GM12878 (cell line): ENCODE data around the gene EZH2. TPM values are rescaled to one million over a fixed set of nuclear protein-coding genes. Genes with fewer than 3 reads are reported as not detected.

Experiments
- ATAC-seq: fragments of 200-7000 bp; cut with Tn5 transposase; 3 replicates; pipeline ENCODE4 v1.9.1; 2020; ENCODE audit warnings: mild to moderate bottlenecking, moderate library complexity
- BruUV-seq: library from RNA; stranded (reverse); fragments of 400-500 nt; replicated peaks from 2 replicates; lab custom pipeline; 2021; lab: Mats Ljungman, UMichigan
- CTCF ChIA-PET: fragments of 300-600 bp; sonication (Branson Sonifier 250); formaldehyde crosslinking; extraction: SDS; loops from one replicate; lab custom pipeline; 2021; ENCODE audit warnings: inconsistent platforms; lab: Yijun Ruan, JAX
- POLR2A ChIA-PET: fragments of 350-600 bp; formaldehyde crosslinking; extraction: SDS; loops from one replicate; lab custom pipeline; 2021; ENCODE audit warnings: inconsistent platforms; lab: Charles Lee
- RAD21 ChIA-PET: fragments of 300-600 bp; sonication (Branson Sonifier 250); formaldehyde crosslinking; loops from one replicate; lab custom pipeline; 2023; ENCODE audit warnings: antibody characterized with exemption; ENCODE audit not compliant: unreplicated experiment; lab: Charles Lee
- SMC1A ChIA-PET: fragments of 300-600 bp; sonication (Branson Sonifier 250); formaldehyde crosslinking; loops from one replicate; lab custom pipeline; 2023; ENCODE audit not compliant: unreplicated experiment, uncharacterized antibody; lab: Charles Lee
- DNase-seq: peaks from one replicate; pipeline ENCODE4 v3.0.0-alpha.2; 2011; ENCODE audit warnings: low read depth, low spot score
- FAIRE-seq: peaks from 3 replicates; lab custom pipeline; 2011; peaks lifted over from hg19 to GRCh38; lab: Jason Lieb, UNC
- H2AFZ ChIP-seq: 2 replicates; pipeline ENCODE4 v1.6.0; 2011; ENCODE audit warnings: low read depth, low read length, control low read depth; ENCODE audit not compliant: control insufficient read depth
- H3K27ac ChIP-seq: 2 replicates; pipeline ENCODE4 v1.5.1; 2011; ENCODE audit warnings: control low read depth; ENCODE audit not compliant: control insufficient read depth, insufficient read depth
- H3K27me3 ChIP-seq, 2 experiments: replicated peaks in 1 of 2; 2 replicates each; pipeline versions ENCODE4 v1.6.0 to v1.6.1; 2011; ENCODE audit warnings: low read length in 1 of 2; ENCODE audit not compliant: control insufficient read depth in 2 of 2, insufficient read depth in 2 of 2
- H3K36me3 ChIP-seq, 2 experiments: 2 replicates each; pipeline ENCODE4 v1.5.1; 2011; ENCODE audit warnings: low read length in 1 of 2; ENCODE audit not compliant: control insufficient read depth in 2 of 2, insufficient read depth in 2 of 2
- H3K4me1 ChIP-seq: 2 replicates; pipeline ENCODE4 v1.6.1; 2011; ENCODE audit warnings: mild to moderate bottlenecking, low read length, moderate library complexity, mixed read lengths; ENCODE audit not compliant: control insufficient read depth, insufficient read depth
- H3K4me2 ChIP-seq: 2 replicates; pipeline ENCODE4 v1.6.0; 2011; ENCODE audit warnings: control low read depth; ENCODE audit not compliant: control insufficient read depth, insufficient read depth
- H3K4me3 ChIP-seq: fragments of 200-600 bp; sonication (generic); 2 replicates; pipeline ENCODE4 v1.5.1; 2016
- H3K79me2 ChIP-seq: 2 replicates; pipeline ENCODE4 v1.6.0; 2011; ENCODE audit warnings: low read length; ENCODE audit not compliant: control insufficient read depth, insufficient read depth
- H3K9ac ChIP-seq: 2 replicates; pipeline ENCODE4 v1.8.0; 2011; ENCODE audit warnings: low read length, control low read depth, mixed read lengths; ENCODE audit not compliant: control insufficient read depth, insufficient read depth
- H3K9me3 ChIP-seq: replicated peaks from 3 replicates; pipeline ENCODE4 v1.5.1; 2011; ENCODE audit warnings: mild to moderate bottlenecking, low read length; ENCODE audit not compliant: control insufficient read depth, insufficient read depth
- H4K20me1 ChIP-seq: 2 replicates; pipeline ENCODE4 v1.6.0; 2011; ENCODE audit not compliant: control insufficient read depth, insufficient read depth
- CBFB ChIP-seq: IDR thresholded peaks from 2 replicates; pipeline ENCODE4 v1.6.1; 2016; ENCODE audit warnings: antibody characterized with exemption, low read depth
- E2F8 ChIP-seq: fragments of 450-650 bp; IDR thresholded peaks from 2 replicates; pipeline ENCODE4 v1.6.1; 2018; ENCODE audit warnings: mild to moderate bottlenecking, low read depth, moderate library complexity; ENCODE audit not compliant: partially characterized antibody
- IKZF1 ChIP-seq: fragments of 450-650 bp; conservative IDR thresholded peaks from 2 replicates; pipeline ENCODE4 v1.6.1; 2017; ENCODE audit warnings: antibody characterized with exemption, mild to moderate bottlenecking
- PAX8 ChIP-seq: fragments of 450-650 bp; IDR thresholded peaks from 2 replicates; pipeline ENCODE4 v1.6.1; 2017; ENCODE audit warnings: mild to moderate bottlenecking, moderate library complexity
- SIX5 ChIP-seq: IDR thresholded peaks from 2 replicates; pipeline ENCODE4 v1.6.1; 2011; ENCODE audit warnings: mild to moderate bottlenecking, low read depth, low read length, moderate library complexity; ENCODE audit not compliant: severe bottlenecking
- SPI1 ChIP-seq: IDR thresholded peaks from 2 replicates; pipeline ENCODE4 v1.6.1; 2011; ENCODE audit warnings: low read depth, mild to moderate bottlenecking, low read length, moderate library complexity, borderline replicate concordance; ENCODE audit not compliant: insufficient read depth
- STAT3 ChIP-seq: IDR thresholded peaks from 2 replicates; pipeline ENCODE4 v1.6.1; 2011; ENCODE audit warnings: low read depth, low read length, improper control_type of control experiment
- TARDBP ChIP-seq: IDR thresholded peaks from 2 replicates; pipeline ENCODE4 v1.6.1; 2016; ENCODE audit warnings: borderline replicate concordance
- ZNF24 ChIP-seq: fragments of 450-650 bp; IDR thresholded peaks from 2 replicates; pipeline ENCODE4 v1.6.1; 2017; ENCODE audit warnings: antibody characterized with exemption, mild to moderate bottlenecking
- WGBS: methylation state at CpG from one replicate; pipeline ENCODE4 v1.1.6; 2016; ENCODE audit warnings: low lambda C conversion rate; ENCODE audit not compliant: insufficient replicate concordance, insufficient coverage; ENCODE audit errors: missing lambda C conversion rate; 5-methylcytosine and 5-hydroxymethylcytosine counted together
- in situ Hi-C: fragments of 300-500 bp; cut with MboI; formaldehyde crosslinking; loops from 9 replicates; pipeline ENCODE4 v1.14.3; 2018; ENCODE audit warnings: mixed read lengths
- intact Hi-C: fragments of 100-400 bp; cut with micrococcal nuclease; formaldehyde crosslinking; loops from one replicate; pipeline ENCODE4 v1.14.2; 2022; ENCODE audit not compliant: unreplicated experiment
- polyA plus RNA-seq, 11 experiments: library from polyadenylated mRNA; depleted of rRNA in 4 of 11; unstranded in 6 of 11; stranded (reverse) in 5 of 11; fragments of >200 nt; fragmentation: Nextera tagmentation in 4 of 11; fragmentation: Illumina TruSeq in 1 of 11; extraction: Ambion mirVana in 4 of 11; extraction: Trizol in 1 of 11; gene quantifications; 1 replicate in 1 of 11; 2 replicates in 10 of 11; pipeline versions ENCODE4 v1.2.1 to v1.2.3, GENCODE V29; 2011 to 2016; ENCODE audit warnings: inconsistent platforms in 2 of 11, missing spikeins in 2 of 11, low read depth in 1 of 11
- total RNA-seq, 4 experiments: library from RNA; depleted of rRNA in 3 of 4; stranded (reverse); fragments of >200 nt in 3 of 4; fragmentation: Illumina TruSeq in 1 of 4; extraction: Trizol in 1 of 4; gene quantifications; 2 replicates each; pipeline versions ENCODE4 v1.2.1 to v1.2.3, GENCODE V29; 2013 to 2021
- TF ChIP-seq, protein P1 (sequence below): IDR thresholded peaks from 2 replicates; pipeline ENCODE4 v1.6.1; 2012; ENCODE audit warnings: low read depth, low read length, improper control_type of control experiment
- TF ChIP-seq, protein P2 (sequence below): fragments of 450-650 bp; IDR thresholded peaks from 2 replicates; pipeline ENCODE4 v1.6.1; 2017; ENCODE audit warnings: mild to moderate bottlenecking

EZH2 gene
- total and polyA plus RNA-seq, 10 of the 15 experiments (the other 5 are each of a cell fraction or from before 2014, with no cell fraction given) = 19.4 to 69.6 (median 40.8) TPM

GRCh38 chr7:148912151-148912550 lies 28.1 kb upstream of the EZH2 start:
- ATAC-seq (no peak), FAIRE-seq (no peak)

GRCh38 chr7:148911626-148912025 lies 27.5 kb upstream of the EZH2 start:
- in situ Hi-C loops = no loop called here
- BruUV-seq = no TSS peak
- DNase-seq = no peak
- Histone ChIP-seq H3K36me3 (no peaks in the 10 kb centered on the region), H3K9me3 (no peaks in the 10 kb centered on the region), H3K27ac (no peak overlapping the region), H3K4me1 (peaks cover 35% of the 10 kb centered on the region), H3K27me3 (peaks cover 3% of the 10 kb centered on the region in 2 experiments; a peak in 3 of 4 replicates), H3K79me2 (no peaks in the 10 kb centered on the region), H3K9ac (no peak overlapping the region), H4K20me1 (no peaks in the 10 kb centered on the region; the same call in 1 of the 2 replicates), H2AFZ (no peak overlapping the region), H3K4me3 (no peak overlapping the region), H3K4me2 (no peak overlapping the region)
- SMC1A ChIA-PET = interaction anchor here (0.6 to 1.6 kb wide), 4 partner anchors 9 to 259 kb away, joined by 3 to 7 read pairs (median 3); no protein-coding TSS in a partner anchor
- POLR2A ChIA-PET = interaction anchor here (1.1 kb wide), 1 partner anchor 30 kb away, joined by 3 read pairs; no protein-coding TSS in a partner anchor
- ATAC-seq = no peak
- CTCF ChIA-PET = no interaction called here
- WGBS = 100% methylated on average over 1 of the region's 1 CpG
- no peak for FAIRE-seq
- RAD21 ChIA-PET = interaction anchor here (0.7 to 0.8 kb wide), 2 partner anchors 30 to 214 kb away, joined by 3 read pairs; no protein-coding TSS in a partner anchor
- intact Hi-C loops = no loop called here
- TF ChIP-seq ZNF24 (no peak), E2F8 (no peak), IKZF1 (no peak), STAT3 (no peak), SIX5 (no peak), CBFB (no peak)
- TF ChIP-seq, protein P1, sequence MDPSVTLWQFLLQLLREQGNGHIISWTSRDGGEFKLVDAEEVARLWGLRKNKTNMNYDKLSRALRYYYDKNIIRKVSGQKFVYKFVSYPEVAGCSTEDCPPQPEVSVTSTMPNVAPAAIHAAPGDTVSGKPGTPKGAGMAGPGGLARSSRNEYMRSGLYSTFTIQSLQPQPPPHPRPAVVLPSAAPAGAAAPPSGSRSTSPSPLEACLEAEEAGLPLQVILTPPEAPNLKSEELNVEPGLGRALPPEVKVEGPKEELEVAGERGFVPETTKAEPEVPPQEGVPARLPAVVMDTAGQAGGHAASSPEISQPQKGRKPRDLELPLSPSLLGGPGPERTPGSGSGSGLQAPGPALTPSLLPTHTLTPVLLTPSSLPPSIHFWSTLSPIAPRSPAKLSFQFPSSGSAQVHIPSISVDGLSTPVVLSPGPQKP = no peak

More at GRCh38 chr7:148912151-148912550, 28.1 kb upstream of the EZH2 start:
- intact Hi-C loops = no loop called here
- H3K27me3 ChIP-seq = peaks cover 1 to 3% of the 10 kb centered on the region in 2 experiments; a peak in 3 of 4 replicates
- H3K9me3 ChIP-seq = no peaks in the 10 kb centered on the region
- H3K9ac ChIP-seq = no peak overlapping the region
- ChIA-PET POLR2A (no interaction called here), CTCF (interaction anchor here (0.6 to 0.7 kb wide), 2 partner anchors 205 to 208 kb away, joined by 3 to 4 read pairs; no protein-coding TSS in a partner anchor), RAD21 (interaction anchor here (0.8 kb wide), 1 partner anchor 29 kb away, joined by 3 read pairs; no protein-coding TSS in a partner anchor), SMC1A (interaction anchor here (0.6 to 1.6 kb wide), 4 partner anchors 8 to 259 kb away, joined by 3 to 7 read pairs (median 3); no protein-coding TSS in a partner anchor)
- no peak overlapping the region for H3K4me2 ChIP-seq
- no peaks in the 10 kb centered on the region for H3K79me2 ChIP-seq
- H3K4me1 ChIP-seq = peaks cover 35% of the 10 kb centered on the region
- H3K27ac ChIP-seq = no peak overlapping the region
- TF ChIP-seq, protein P2, sequence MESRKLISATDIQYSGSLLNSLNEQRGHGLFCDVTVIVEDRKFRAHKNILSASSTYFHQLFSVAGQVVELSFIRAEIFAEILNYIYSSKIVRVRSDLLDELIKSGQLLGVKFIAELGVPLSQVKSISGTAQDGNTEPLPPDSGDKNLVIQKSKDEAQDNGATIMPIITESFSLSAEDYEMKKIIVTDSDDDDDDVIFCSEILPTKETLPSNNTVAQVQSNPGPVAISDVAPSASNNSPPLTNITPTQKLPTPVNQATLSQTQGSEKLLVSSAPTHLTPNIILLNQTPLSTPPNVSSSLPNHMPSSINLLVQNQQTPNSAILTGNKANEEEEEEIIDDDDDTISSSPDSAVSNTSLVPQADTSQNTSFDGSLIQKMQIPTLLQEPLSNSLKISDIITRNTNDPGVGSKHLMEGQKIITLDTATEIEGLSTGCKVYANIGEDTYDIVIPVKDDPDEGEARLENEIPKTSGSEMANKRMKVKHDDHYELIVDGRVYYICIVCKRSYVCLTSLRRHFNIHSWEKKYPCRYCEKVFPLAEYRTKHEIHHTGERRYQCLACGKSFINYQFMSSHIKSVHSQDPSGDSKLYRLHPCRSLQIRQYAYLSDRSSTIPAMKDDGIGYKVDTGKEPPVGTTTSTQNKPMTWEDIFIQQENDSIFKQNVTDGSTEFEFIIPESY = no peak
- TF ChIP-seq TARDBP (no peak), SPI1 (no peak), PAX8 (no peak)
- BruUV-seq = no TSS peak
- 72% methylated on average over 4 of the region's 4 CpGs for WGBS
- no peak overlapping the region for H3K4me3 ChIP-seq
- in situ Hi-C loops = no loop called here
- no peak for DNase-seq
- no peaks in the 10 kb centered on the region for H3K36me3 ChIP-seq
- H4K20me1 ChIP-seq = no peaks in the 10 kb centered on the region; the same call in 1 of the 2 replicates
- H2AFZ ChIP-seq = no peak overlapping the region
